Measurements from ENCODE around the gene PIAS2. TPM values are rescaled to one million over a fixed set of nuclear protein-coding genes. Genes with fewer than 3 reads are reported as not detected.

Gene PIAS2
- total and polyA plus RNA-seq, 9 of the 15 experiments (the other 6 are each of a cell fraction or from before 2014, with no cell fraction given): 2.9 to 23.9 (median 12.0) TPM

- TF ChIP-seq SIN3A (IDR thresholded peaks at IDR 0.05; ENCODE audit: borderline replicate concordance in 2 of 2, control insufficient read depth in 1 of 2, low read depth in 2 of 2, low read length in 2 of 2) (0 out of 4 replicates have a peak, but pooled peaks of 1 of the 2 experiments have one; percentile 3), HMBOX1 (IDR thresholded peaks at IDR 0.05) (no peak), CTCFL (IDR thresholded peaks at IDR 0.05; ENCODE audit: borderline replicate concordance, insufficient read depth, low read depth, low read length, poor library complexity, severe bottlenecking) (no peak), REST (IDR thresholded peaks at IDR 0.05; ENCODE audit: borderline replicate concordance) (peak; percentile 51), REST (CRISPR knock-in tag; IDR thresholded peaks at IDR 0.05; ENCODE audit: low read depth) (no peak), THAP12 (CRISPR knock-in tag; IDR thresholded peaks at IDR 0.05) (0 out of 2 replicates have a peak, but pooled peaks have one; percentile 15), ARID2 (IDR thresholded peaks at IDR 0.05) (no peak), RBM15 (IDR thresholded peaks at IDR 0.05; ENCODE audit: insufficient read depth, low read length) (no peak), MITF (IDR thresholded peaks at IDR 0.05) (0 out of 2 replicates have a peak, but pooled peaks have one; percentile 32)
These were observed at the start of gene PIAS2, which contains the start of gene KATNAL2 (continued) for GRCh38 chr18:46917108-46917802.
